ENCODE data around the gene SCRN2.

DNA sequence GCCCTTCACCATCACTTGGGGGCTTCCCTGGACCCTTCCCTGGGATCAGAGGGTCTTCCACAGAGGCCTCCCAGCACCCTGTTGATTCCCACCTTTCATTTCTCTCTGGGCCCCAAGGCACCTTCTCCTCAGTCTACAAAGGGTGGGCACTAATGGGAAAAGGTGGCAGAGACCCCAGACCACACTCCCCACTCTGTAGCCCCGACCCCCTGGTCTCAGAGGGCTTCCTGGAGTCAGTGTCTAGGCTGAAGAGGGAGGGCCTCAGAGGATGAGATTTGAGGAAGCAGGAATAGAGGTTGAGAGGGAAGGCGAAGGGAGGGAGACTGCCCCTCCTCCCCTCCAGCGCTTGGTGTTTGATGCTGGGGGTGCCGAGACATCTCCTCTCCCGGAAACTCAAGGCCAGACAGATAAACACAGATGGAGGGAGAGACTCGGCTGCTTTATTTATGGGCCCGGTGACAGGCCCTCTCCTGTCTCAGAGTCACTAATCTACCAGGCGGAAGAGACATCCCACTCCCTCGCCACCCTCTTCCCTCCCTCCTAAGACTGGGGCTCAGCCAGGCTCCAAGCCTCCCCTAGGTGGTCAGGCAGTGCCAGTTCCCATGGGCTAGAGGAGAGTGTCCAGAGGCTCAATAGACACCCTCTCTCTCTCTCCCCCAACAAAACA is 36.4 kb upstream of the SCRN2 start:
- no peak for TF ChIP-seq ASH2L (IDR thresholded peaks at IDR 0.05; ENCODE audit: insufficient read length, low read depth, low read length)
- TF ChIP-seq RFX5 (IDR thresholded peaks at IDR 0.05; ENCODE audit: low read depth, low read length), result no peak
- no peak for TF ChIP-seq SMAD1 (CRISPR knock-in tag; IDR thresholded peaks at IDR 0.05; ENCODE audit: borderline replicate concordance, low read depth)
- TF ChIP-seq ARNT (IDR thresholded peaks at IDR 0.05), result no peak

All from HepG2 (cell line).